HEK293T (cell line): Measurements from ENCODE around the gene SLC8A1.

Experiments
- ARNT ChIP-seq: fragments of 450-650 bp; IDR thresholded peaks from 2 replicates; pipeline ENCODE4 v1.6.1; 2017; ENCODE audit warnings: mild to moderate bottlenecking
- BHLHE40 ChIP-seq: fragments of 450-650 bp; IDR thresholded peaks from 2 replicates; pipeline ENCODE4 v1.6.1; 2016; ENCODE audit warnings: mild to moderate bottlenecking, moderate library complexity, borderline replicate concordance
- ELF4 ChIP-seq: fragments of 450-650 bp; IDR thresholded peaks from 2 replicates; pipeline ENCODE4 v1.6.1; 2017; ENCODE audit warnings: antibody characterized with exemption
- FOXA1 ChIP-seq: fragments of 450-650 bp; IDR thresholded peaks from 2 replicates; pipeline ENCODE4 v1.6.1; 2016; ENCODE audit warnings: mild to moderate bottlenecking
- FOXK2 ChIP-seq: fragments of 450-650 bp; IDR thresholded peaks from 2 replicates; pipeline ENCODE4 v1.6.1; 2016; ENCODE audit warnings: mild to moderate bottlenecking
- FOXM1 ChIP-seq: fragments of 450-650 bp; IDR thresholded peaks from 2 replicates; pipeline ENCODE4 v1.6.1; 2017; ENCODE audit warnings: mild to moderate bottlenecking, borderline replicate concordance
- HDGF ChIP-seq: fragments of 450-650 bp; IDR thresholded peaks from 2 replicates; pipeline ENCODE4 v1.6.1; 2017; ENCODE audit warnings: antibody characterized with exemption, borderline replicate concordance
- NFRKB ChIP-seq: fragments of 450-650 bp; IDR thresholded peaks from 2 replicates; pipeline ENCODE4 v1.6.1; 2016; ENCODE audit warnings: mild to moderate bottlenecking, moderate library complexity
- PKNOX1 ChIP-seq: fragments of 450-650 bp; IDR thresholded peaks from 2 replicates; pipeline ENCODE4 v1.6.1; 2016
- SP1 ChIP-seq: fragments of 450-650 bp; IDR thresholded peaks from 2 replicates; pipeline ENCODE4 v1.6.1; 2017
- SUZ12 ChIP-seq: fragments of 450-650 bp; IDR thresholded peaks from 2 replicates; pipeline ENCODE4 v1.6.1; 2016; ENCODE audit warnings: mild to moderate bottlenecking
- TARDBP ChIP-seq: fragments of 450-650 bp; IDR thresholded peaks from 2 replicates; pipeline ENCODE4 v1.6.1; 2016
- ZNF384 ChIP-seq: fragments of 450-650 bp; IDR thresholded peaks from 2 replicates; pipeline ENCODE4 v1.6.1; 2016

GRCh38 chr2:40384233-40384632 is 67.7 kb downstream of the SLC8A1 start:
- TF ChIP-seq ARNT (no peak), ZNF384 (no peak), SP1 (no peak), SUZ12 (no peak), PKNOX1 (no peak), BHLHE40 (no peak), TARDBP (no peak), NFRKB (no peak), FOXA1 (no peak), ELF4 (no peak), FOXM1 (no peak), HDGF (no peak), FOXK2 (no peak)
